Measurements from ENCODE around the gene MTMR6.

Gene MTMR6

DNA sequence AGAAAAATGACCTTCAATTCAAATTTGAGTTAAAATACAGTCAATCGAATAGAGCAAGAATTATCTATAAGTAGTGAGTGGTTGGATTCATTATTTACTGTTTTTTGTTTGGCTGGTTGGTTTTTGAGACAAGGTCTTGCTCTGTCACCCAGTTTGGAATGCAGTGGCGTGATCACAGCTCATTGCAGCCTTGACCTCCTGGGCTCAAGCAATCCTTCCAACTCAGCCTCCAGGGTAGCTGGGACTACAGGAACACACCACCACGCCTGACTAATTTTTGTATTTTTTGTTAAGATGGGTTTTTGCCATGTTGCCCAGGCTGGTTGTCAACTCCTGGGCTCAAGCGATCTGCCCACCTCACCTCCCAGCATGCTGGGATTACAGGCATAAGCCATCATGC, 25.0 kb downstream of the MTMR6 start:
- TF ChIP-seq, protein P1, sequence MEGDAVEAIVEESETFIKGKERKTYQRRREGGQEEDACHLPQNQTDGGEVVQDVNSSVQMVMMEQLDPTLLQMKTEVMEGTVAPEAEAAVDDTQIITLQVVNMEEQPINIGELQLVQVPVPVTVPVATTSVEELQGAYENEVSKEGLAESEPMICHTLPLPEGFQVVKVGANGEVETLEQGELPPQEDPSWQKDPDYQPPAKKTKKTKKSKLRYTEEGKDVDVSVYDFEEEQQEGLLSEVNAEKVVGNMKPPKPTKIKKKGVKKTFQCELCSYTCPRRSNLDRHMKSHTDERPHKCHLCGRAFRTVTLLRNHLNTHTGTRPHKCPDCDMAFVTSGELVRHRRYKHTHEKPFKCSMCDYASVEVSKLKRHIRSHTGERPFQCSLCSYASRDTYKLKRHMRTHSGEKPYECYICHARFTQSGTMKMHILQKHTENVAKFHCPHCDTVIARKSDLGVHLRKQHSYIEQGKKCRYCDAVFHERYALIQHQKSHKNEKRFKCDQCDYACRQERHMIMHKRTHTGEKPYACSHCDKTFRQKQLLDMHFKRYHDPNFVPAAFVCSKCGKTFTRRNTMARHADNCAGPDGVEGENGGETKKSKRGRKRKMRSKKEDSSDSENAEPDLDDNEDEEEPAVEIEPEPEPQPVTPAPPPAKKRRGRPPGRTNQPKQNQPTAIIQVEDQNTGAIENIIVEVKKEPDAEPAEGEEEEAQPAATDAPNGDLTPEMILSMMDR (IDR thresholded peaks at IDR 0.05; ENCODE audit: low read depth, low read length) = no peak
- in situ Hi-C loops (cut with HindIII; ENCODE audit: low sequenced_read_pairs) = no loop called here
- no peak for DNase-seq (ENCODE audit: low read depth, low spot score)
- H3K4me3 ChIP-seq (ENCODE audit: low read depth, low read length) = no peak overlapping the region

DNA sequence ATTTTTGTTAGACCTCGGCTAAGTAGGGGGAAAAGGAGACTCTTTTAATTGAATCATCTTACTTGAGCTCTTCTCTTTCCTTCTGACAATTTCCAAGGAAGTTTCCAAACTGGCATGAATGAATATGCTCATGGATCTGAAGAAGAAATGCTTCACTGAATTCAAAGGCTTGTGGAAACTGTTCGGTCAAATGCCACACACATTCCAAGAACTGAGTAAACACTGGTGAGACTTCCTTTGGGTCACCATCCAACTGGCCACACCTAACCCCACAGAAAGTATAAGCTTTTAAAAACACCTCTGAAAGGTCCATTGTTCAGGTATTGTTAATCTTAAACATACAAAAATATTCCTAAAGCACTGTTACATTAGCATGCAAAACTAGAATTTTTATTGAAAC, 33.6 kb downstream of the MTMR6 start:
- TF ChIP-seq, protein P1 (IDR thresholded peaks at IDR 0.05; ENCODE audit: low read depth, low read length) = no peak
- no peak overlapping the region for H3K4me3 ChIP-seq (ENCODE audit: low read depth, low read length)
- in situ Hi-C loops (cut with HindIII; ENCODE audit: low sequenced_read_pairs) = no loop called here
- no peak for DNase-seq (ENCODE audit: low read depth, low spot score)

DNA sequence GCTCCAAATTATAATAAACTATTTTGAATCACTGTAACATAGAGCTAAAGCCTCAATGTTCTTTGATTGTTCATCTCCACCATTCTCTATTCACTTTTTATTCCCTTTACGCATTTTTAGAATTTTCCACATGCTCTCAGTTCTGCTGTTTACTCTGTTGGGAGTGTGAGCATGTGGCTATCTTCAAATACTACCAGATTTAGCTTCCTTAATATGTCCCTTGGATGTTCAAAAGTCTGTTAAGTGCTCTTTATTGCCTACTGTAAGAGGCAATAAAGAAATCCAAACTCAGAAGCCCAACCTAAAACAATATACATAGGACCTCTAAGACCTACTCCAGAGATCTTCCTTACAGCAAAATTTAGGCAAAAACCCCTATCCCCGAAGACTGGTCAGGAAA, 34.5 kb downstream of the MTMR6 start:
- no peak for DNase-seq (ENCODE audit: low read depth, low spot score)
- TF ChIP-seq, protein P1 (IDR thresholded peaks at IDR 0.05; ENCODE audit: low read depth, low read length) = no peak
- H3K4me3 ChIP-seq (ENCODE audit: low read depth, low read length) = no peak overlapping the region
- in situ Hi-C loops (cut with HindIII; ENCODE audit: low sequenced_read_pairs) = no loop called here

DNA sequence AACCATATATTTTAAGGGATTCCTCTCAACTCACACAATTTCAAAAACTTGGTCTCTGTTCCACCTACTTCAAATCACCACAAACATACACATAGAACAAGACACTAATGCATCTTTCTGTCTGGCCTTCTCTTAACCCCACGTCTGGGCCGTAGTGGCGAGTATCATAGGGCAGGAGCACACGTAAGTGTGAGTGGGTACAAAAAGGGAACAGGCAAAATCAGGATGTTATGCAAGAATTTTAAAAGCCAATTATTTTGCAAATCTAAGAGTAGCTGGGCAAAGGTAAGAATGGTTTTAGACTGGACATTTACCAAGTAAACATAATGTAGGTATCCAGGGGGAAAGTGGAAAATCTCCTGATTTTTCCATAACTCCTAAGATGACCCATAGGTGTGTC, 35.1 kb downstream of the MTMR6 start:
- TF ChIP-seq, protein P1 (IDR thresholded peaks at IDR 0.05; ENCODE audit: low read depth, low read length) = no peak
- in situ Hi-C loops (cut with HindIII; ENCODE audit: low sequenced_read_pairs) = no loop called here

DNA sequence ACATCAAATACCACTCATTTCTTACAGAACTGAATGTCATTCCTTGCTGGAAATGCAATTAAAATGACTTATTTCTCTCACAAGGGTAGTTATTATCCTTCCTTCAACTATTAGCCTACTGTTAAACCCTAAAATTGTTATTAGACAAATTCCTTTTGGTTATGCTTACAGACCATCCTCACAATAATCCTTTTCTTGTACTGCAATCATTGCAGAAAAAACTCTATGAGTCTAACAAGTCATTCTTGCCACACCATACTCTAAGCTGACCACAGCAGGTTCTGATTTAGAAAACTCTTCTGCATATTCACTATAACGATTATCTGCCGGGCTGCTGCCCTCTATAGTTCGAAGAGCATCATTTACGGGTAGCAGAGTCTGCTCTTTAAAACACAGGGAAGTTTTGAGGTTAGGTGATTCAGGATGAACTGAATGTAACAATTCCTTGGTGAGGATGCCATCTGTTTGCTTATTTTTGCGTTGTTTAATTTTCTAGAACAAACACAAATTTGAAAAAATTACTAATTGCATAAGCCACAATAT, 38.2 kb downstream of the MTMR6 start:
- no peak overlapping the region for H3K4me3 ChIP-seq (ENCODE audit: low read depth, low read length)
- TF ChIP-seq, protein P1 (IDR thresholded peaks at IDR 0.05; ENCODE audit: low read depth, low read length) = peak; percentile 58
- peak; percentile 49 for DNase-seq (ENCODE audit: low read depth, low spot score)
- in situ Hi-C loops (cut with HindIII; ENCODE audit: low sequenced_read_pairs) = no loop called here

More for the DNA sequence above, 35.1 kb downstream of the MTMR6 start:
- H3K4me3 ChIP-seq (ENCODE audit: low read depth, low read length) = no peak overlapping the region
- DNase-seq (ENCODE audit: low read depth, low spot score) = no peak

DNA sequence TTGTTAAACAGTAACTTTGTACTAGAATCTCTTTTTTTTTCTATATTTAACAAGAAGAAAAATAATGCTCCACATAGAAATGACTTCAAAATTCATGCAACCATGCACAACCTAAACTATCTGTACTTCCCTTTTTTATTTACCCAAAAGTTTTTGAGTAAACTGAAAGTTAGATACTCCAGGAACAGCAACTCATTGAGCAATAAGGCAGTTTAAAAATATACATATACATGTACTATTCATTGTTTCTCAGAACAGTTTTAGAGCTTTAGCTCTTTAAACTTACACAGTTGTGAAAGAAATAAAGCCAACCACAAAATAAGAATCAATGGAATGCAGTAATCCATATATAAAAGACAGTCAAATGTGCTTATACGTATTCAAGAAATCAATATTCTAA, 39.2 kb downstream of the MTMR6 start:
- no peak overlapping the region for H3K4me3 ChIP-seq (ENCODE audit: low read depth, low read length)
- in situ Hi-C loops (cut with HindIII; ENCODE audit: low sequenced_read_pairs) = no loop called here
- TF ChIP-seq, protein P1 (IDR thresholded peaks at IDR 0.05; ENCODE audit: low read depth, low read length) = no peak
- DNase-seq (ENCODE audit: low read depth, low spot score) = no peak

DNA sequence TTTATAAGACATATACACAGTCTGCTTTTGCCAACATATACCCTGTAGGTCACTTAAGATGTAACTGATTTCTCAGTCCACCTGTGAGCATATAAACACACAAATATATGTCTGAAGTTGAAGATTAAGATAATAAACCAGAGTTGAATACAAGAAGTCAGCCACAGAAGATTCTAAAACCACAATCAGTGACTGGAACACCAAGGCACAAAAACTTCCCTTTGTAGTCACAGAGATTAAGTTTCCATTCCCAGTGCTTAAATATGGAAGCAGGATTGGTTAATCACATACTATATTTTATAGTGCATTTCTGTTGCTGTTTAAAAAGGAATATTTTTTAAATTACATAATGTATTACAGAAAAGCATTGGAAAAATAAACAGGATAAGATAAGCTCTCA, 39.9 kb downstream of the MTMR6 start:
- TF ChIP-seq, protein P1 (IDR thresholded peaks at IDR 0.05; ENCODE audit: low read depth, low read length) = no peak
- in situ Hi-C loops (cut with HindIII; ENCODE audit: low sequenced_read_pairs) = no loop called here
- no peak for DNase-seq (ENCODE audit: low read depth, low spot score)
- no peak overlapping the region for H3K4me3 ChIP-seq (ENCODE audit: low read depth, low read length)
